ENCODE measurements around the gene PFDN1.

GRCh38 chr5:140225396-140225795, 77.5 kb downstream of the PFDN1 start:
- TF ChIP-seq, protein P1, sequence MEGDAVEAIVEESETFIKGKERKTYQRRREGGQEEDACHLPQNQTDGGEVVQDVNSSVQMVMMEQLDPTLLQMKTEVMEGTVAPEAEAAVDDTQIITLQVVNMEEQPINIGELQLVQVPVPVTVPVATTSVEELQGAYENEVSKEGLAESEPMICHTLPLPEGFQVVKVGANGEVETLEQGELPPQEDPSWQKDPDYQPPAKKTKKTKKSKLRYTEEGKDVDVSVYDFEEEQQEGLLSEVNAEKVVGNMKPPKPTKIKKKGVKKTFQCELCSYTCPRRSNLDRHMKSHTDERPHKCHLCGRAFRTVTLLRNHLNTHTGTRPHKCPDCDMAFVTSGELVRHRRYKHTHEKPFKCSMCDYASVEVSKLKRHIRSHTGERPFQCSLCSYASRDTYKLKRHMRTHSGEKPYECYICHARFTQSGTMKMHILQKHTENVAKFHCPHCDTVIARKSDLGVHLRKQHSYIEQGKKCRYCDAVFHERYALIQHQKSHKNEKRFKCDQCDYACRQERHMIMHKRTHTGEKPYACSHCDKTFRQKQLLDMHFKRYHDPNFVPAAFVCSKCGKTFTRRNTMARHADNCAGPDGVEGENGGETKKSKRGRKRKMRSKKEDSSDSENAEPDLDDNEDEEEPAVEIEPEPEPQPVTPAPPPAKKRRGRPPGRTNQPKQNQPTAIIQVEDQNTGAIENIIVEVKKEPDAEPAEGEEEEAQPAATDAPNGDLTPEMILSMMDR (optimal IDR thresholded peaks at IDR 0.05 in 1 of 3, IDR thresholded peaks at IDR 0.05 in 1 of 3, conservative IDR thresholded peaks at IDR 0.05 in 1 of 3; ENCODE audit: extremely low read depth in 1 of 3, insufficient read depth in 2 of 3, low read length in 3 of 3): no peak
- no peak for TF ChIP-seq EZH2 (IDR thresholded peaks at IDR 0.05; ENCODE audit: low read length)

Data from keratinocyte (primary cell).